H1 (cell line): Measurements from ENCODE around the gene CROCC2. TPM values are rescaled to one million over a fixed set of nuclear protein-coding genes. Genes with fewer than 3 reads are reported as not detected.

ENCODE experiments used
- BACH1 ChIP-seq: IDR thresholded peaks from 2 replicates; pipeline ENCODE4 v1.6.1; 2012; ENCODE audit warnings: low read length, improper control_type of control experiment
- CTBP2 ChIP-seq: IDR thresholded peaks from 2 replicates; pipeline ENCODE4 v1.7.0; 2011; ENCODE audit warnings: borderline replicate concordance, mild to moderate bottlenecking, moderate library complexity, mixed read lengths, low read length; ENCODE audit not compliant: insufficient read depth, insufficient read length
- EGR1 ChIP-seq: IDR thresholded peaks from 2 replicates; pipeline ENCODE4 v1.6.1; 2011; ENCODE audit warnings: low read depth, low read length, borderline replicate concordance
- HDAC2 ChIP-seq, 2 experiments: fragments of 300-600 bp in 1 of 2; sonication (generic) in 1 of 2; IDR thresholded peaks; 2 replicates each; pipeline ENCODE4 v1.6.1; 2011 to 2012; ENCODE audit warnings: low read depth in 2 of 2, low read length in 2 of 2, mild to moderate bottlenecking in 2 of 2, moderate library complexity in 2 of 2, borderline replicate concordance in 1 of 2, inconsistent platforms in 1 of 2
- HDAC6 ChIP-seq: IDR thresholded peaks from one replicate; pipeline ENCODE4 v1.7.1; 2012; ENCODE audit warnings: low read depth, mild to moderate bottlenecking, inconsistent platforms, low read length, moderate library complexity
- JUND ChIP-seq: IDR thresholded peaks from 2 replicates; pipeline ENCODE4 v1.6.1; 2011; ENCODE audit warnings: mild to moderate bottlenecking, improper control_type of control experiment, low read length
- POU5F1 ChIP-seq: IDR thresholded peaks from 2 replicates; pipeline ENCODE4 v1.6.1; 2011; ENCODE audit warnings: low read depth, mild to moderate bottlenecking, low read length, moderate library complexity
- SIX5 ChIP-seq: IDR thresholded peaks from 2 replicates; pipeline ENCODE4 v1.6.1; 2011; ENCODE audit warnings: mild to moderate bottlenecking, low read depth, low read length
- SP4 ChIP-seq: IDR thresholded peaks from 2 replicates; pipeline ENCODE4 v1.6.1; 2012; ENCODE audit warnings: low read length, inconsistent platforms
- TEAD4 ChIP-seq: IDR thresholded peaks from 2 replicates; pipeline ENCODE4 v1.6.1; 2012; ENCODE audit warnings: low read depth, low read length, inconsistent platforms, mixed read lengths
- polyA plus RNA-seq, 7 experiments: library from polyadenylated mRNA; depleted of rRNA in 3 of 7; stranded (reverse) in 5 of 7; unstranded in 2 of 7; fragments of >200 nt in 5 of 7; fragments of 200-250 nt in 2 of 7; gene quantifications; 1 replicate in 5 of 7; 2 replicates in 1 of 7; 4 replicates in 1 of 7; pipeline versions ENCODE4 v1.2.1 to v1.2.3, GENCODE V29; 2011 to 2013; ENCODE audit warnings: missing spikeins in 2 of 7, mixed read lengths in 2 of 7
- total RNA-seq: library from RNA; stranded (reverse); fragmentation: NEBNext Ultra II Directional; extraction: Animal tissue kit (Norgen Biotek cat#: 25700); gene quantifications from 2 replicates; pipeline ENCODE4 v1.2.1, GENCODE V29; 2021
- TF ChIP-seq, protein P1 (sequence below): fragments of 300-600 bp; sonication (generic); IDR thresholded peaks from 2 replicates; pipeline ENCODE4 v1.7.1; 2012; ENCODE audit warnings: low read length, moderate library complexity, mild to moderate bottlenecking, inconsistent platforms; ENCODE audit not compliant: insufficient replicate concordance
- TF ChIP-seq, protein P2 (sequence below): IDR thresholded peaks from 2 replicates; pipeline ENCODE4 v1.6.1; 2012; ENCODE audit warnings: inconsistent platforms

CROCC2 gene
- total and polyA plus RNA-seq, 2 of the 8 experiments (the other 6 are each of a cell fraction or from before 2014, with no cell fraction given): not detected

DNA sequence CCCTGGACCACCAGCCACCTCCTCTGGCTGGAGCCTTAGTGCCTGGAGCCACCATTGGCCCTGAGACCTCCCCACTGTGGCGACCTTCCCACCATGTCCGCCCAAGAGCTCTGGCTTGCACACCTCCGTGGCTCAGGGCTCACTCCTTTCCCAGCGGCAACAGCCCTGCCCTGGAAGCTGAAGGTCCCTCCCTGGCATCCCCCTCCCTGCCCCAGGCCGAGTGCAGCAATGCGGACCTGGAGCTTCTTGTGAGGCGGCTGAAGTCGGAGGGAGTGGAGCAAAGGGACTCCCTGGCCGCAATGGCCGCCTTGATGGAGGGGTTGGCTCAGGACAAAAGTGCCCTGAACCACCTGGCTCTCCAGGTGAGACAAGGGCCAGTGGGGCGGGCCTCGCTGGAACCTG is 28.6 kb downstream of the CROCC2 start (continued):
- TF ChIP-seq, protein P1, sequence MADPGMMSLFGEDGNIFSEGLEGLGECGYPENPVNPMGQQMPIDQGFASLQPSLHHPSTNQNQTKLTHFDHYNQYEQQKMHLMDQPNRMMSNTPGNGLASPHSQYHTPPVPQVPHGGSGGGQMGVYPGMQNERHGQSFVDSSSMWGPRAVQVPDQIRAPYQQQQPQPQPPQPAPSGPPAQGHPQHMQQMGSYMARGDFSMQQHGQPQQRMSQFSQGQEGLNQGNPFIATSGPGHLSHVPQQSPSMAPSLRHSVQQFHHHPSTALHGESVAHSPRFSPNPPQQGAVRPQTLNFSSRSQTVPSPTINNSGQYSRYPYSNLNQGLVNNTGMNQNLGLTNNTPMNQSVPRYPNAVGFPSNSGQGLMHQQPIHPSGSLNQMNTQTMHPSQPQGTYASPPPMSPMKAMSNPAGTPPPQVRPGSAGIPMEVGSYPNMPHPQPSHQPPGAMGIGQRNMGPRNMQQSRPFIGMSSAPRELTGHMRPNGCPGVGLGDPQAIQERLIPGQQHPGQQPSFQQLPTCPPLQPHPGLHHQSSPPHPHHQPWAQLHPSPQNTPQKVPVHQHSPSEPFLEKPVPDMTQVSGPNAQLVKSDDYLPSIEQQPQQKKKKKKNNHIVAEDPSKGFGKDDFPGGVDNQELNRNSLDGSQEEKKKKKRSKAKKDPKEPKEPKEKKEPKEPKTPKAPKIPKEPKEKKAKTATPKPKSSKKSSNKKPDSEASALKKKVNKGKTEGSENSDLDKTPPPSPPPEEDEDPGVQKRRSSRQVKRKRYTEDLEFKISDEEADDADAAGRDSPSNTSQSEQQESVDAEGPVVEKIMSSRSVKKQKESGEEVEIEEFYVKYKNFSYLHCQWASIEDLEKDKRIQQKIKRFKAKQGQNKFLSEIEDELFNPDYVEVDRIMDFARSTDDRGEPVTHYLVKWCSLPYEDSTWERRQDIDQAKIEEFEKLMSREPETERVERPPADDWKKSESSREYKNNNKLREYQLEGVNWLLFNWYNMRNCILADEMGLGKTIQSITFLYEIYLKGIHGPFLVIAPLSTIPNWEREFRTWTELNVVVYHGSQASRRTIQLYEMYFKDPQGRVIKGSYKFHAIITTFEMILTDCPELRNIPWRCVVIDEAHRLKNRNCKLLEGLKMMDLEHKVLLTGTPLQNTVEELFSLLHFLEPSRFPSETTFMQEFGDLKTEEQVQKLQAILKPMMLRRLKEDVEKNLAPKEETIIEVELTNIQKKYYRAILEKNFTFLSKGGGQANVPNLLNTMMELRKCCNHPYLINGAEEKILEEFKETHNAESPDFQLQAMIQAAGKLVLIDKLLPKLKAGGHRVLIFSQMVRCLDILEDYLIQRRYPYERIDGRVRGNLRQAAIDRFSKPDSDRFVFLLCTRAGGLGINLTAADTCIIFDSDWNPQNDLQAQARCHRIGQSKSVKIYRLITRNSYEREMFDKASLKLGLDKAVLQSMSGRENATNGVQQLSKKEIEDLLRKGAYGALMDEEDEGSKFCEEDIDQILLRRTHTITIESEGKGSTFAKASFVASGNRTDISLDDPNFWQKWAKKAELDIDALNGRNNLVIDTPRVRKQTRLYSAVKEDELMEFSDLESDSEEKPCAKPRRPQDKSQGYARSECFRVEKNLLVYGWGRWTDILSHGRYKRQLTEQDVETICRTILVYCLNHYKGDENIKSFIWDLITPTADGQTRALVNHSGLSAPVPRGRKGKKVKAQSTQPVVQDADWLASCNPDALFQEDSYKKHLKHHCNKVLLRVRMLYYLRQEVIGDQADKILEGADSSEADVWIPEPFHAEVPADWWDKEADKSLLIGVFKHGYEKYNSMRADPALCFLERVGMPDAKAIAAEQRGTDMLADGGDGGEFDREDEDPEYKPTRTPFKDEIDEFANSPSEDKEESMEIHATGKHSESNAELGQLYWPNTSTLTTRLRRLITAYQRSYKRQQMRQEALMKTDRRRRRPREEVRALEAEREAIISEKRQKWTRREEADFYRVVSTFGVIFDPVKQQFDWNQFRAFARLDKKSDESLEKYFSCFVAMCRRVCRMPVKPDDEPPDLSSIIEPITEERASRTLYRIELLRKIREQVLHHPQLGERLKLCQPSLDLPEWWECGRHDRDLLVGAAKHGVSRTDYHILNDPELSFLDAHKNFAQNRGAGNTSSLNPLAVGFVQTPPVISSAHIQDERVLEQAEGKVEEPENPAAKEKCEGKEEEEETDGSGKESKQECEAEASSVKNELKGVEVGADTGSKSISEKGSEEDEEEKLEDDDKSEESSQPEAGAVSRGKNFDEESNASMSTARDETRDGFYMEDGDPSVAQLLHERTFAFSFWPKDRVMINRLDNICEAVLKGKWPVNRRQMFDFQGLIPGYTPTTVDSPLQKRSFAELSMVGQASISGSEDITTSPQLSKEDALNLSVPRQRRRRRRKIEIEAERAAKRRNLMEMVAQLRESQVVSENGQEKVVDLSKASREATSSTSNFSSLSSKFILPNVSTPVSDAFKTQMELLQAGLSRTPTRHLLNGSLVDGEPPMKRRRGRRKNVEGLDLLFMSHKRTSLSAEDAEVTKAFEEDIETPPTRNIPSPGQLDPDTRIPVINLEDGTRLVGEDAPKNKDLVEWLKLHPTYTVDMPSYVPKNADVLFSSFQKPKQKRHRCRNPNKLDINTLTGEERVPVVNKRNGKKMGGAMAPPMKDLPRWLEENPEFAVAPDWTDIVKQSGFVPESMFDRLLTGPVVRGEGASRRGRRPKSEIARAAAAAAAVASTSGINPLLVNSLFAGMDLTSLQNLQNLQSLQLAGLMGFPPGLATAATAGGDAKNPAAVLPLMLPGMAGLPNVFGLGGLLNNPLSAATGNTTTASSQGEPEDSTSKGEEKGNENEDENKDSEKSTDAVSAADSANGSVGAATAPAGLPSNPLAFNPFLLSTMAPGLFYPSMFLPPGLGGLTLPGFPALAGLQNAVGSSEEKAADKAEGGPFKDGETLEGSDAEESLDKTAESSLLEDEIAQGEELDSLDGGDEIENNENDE: no peak
- no peak for TF ChIP-seq JUND
- no peak for TF ChIP-seq SP4
- TF ChIP-seq EGR1: no peak
- no peak for TF ChIP-seq CTBP2
- no peak for TF ChIP-seq SIX5
- TF ChIP-seq TEAD4: no peak
- no peak for TF ChIP-seq BACH1
- TF ChIP-seq POU5F1: no peak
- TF ChIP-seq, protein P2, sequence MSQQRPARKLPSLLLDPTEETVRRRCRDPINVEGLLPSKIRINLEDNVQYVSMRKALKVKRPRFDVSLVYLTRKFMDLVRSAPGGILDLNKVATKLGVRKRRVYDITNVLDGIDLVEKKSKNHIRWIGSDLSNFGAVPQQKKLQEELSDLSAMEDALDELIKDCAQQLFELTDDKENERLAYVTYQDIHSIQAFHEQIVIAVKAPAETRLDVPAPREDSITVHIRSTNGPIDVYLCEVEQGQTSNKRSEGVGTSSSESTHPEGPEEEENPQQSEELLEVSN: no peak
- no peak for TF ChIP-seq HDAC2 (IDR thresholded peaks at IDR 0.05; ENCODE audit: borderline replicate concordance in 1 of 2, low read depth in 2 of 2, low read length in 2 of 2)
- TF ChIP-seq HDAC6: no peak
